Stimulated activated CD4-positive, alpha-beta T cell treated with anti-CD3 and anti-CD28 coated beads, Interleukin-12 subunit alpha, Interleukin-12 subunit beta, amount 100 ng/mL, for 24 hours (primary cell): Measurements from ENCODE around the gene SCLY.

ENCODE experiments used
- DNase-seq, 2 experiments: peaks; one replicate each; pipeline ENCODE4 v3.0.0-alpha.2; 2020; ENCODE audit warnings: low read depth in 2 of 2

The SCLY gene

GRCh38 chr2:238139196-238140039 lies 78.6 kb downstream of the SCLY start:
- peak in 1 of 2 experiments; percentile 24 for DNase-seq

DNA sequence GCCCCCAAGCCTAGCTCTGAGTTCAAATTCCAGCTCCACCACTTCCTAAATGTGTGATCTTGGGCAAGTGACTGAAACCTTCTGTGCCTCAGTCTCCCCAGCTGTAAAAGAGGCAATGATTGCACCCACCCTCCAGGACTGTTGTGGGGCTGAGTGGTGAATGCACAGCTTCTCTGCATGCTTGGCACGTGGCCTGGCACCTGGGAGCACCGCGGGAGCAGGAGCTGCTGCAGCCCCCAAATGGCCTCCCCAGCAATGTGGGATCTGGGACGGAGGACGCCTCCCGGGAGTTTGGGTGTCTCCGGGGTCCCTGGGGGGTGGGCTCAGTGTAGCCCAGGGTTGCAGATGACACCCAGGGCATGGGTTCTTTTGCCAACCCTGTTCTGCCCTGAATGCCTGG lies 79.2 kb downstream of the SCLY start:
- DNase-seq, result no peak

DNA sequence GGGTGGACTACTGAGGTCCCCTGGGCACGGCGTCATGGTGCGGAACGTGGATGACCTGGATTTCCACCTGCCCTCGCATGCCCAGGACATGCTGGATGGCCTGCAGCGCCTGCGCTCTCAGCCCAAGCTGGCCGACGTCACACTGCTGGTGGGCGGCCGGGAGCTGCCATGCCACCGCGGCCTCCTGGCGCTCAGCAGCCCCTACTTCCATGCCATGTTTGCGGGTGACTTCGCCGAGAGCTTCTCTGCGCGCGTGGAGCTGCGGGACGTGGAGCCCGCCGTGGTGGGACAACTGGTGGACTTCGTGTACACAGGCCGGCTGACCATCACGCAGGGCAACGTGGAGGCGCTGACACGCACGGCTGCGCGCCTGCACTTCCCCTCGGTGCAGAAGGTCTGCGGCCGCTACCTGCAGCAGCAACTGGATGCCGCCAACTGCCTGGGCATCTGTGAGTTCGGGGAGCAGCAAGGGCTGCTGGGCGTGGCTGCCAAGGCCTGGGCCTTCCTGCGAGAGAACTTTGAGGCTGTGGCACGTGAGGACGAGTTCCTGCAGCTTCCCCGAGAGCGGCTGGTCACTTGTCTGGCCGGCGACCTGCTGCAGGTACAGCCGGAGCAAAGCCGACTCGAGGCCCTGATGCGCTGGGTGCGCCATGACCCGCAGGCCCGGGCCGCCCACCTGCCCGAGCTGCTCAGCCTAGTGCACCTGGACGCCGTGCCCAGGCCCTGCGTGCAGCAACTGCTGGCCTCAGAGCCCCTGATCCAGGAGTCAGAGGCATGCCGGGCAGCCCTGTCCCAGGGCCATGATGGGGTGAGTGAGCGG lies 80.1 kb downstream of the SCLY start:
- DNase-seq, result no peak

DNA sequence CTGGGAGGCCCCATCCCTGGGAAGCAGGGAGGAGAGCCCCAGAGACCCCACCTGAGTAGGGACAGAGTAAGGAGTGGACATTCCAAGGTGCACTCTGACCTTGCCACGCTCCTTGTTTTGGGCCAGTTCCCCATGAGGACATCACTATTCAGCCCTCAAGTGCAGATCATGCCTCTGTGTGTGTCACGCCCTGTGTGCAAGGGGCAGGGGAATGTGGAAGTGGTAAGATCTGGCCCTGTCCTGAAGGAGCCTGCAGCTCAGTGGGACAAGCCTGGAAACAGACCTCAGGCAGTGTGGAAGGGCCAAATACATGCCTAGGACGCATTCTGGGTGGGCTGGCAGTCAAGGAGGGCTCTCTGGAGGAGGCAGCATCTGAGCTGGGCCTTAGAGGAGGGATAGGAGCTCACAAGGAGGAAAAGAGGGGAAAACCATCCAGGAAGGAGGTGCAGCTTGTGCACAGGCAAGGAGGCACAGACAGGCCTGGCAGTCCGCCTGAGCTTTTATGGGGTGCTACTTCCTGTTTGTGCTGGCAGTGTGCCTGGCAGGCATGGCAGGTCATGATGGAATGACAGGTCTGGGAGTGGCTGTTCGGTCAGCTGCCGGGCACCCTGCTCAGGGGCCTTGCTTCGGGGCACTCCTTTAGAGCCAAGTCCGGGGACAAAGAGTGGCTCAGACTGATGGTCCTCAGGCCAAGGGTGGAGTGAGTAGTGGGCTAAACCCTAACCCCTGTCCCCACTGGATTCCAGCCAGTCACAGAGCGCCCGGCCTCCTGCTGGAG lies 80.9 kb downstream of the SCLY start:
- no peak for DNase-seq

DNA sequence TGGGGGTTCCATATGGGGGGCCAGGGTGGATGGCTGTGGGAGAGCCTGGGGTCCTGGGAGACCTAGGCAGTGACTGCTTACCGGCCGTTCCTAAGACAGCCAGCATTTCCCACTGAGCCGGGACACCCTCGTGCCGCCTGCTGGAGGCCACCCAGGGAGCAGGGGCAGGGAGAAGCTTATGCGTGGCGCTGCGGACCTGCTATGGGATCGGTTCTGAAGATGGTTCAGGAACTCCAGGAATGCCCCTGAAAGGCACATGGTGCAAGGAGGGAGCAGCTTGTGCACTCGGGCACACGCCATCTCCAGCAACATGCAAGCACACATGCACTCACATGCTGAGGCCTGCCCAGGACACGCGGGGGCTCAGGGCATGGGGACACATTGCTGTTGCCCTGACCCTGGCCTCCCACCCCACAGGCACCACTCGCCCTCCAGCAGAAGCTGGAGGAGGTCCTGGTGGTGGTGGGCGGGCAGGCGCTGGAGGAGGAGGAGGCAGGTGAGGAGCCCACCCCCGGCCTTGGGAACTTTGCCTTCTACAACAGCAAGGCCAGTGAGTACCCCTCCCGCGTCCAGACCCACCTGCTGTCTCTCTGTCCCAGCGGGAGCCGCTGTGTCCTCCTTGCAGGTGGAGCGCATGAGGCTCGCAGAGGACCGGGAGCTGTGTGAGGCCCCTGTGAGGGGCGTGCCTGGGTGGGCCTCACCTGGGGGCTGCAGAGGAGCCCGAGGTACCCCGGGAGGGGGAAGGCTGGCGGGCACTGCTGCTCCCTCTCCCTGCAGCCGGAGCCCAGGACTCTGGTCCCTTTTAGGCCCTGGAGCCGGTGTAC lies 81.8 kb downstream of the SCLY start:
- DNase-seq, result no peak

GRCh38 chr2:238143239-238143951 lies 82.6 kb downstream of the SCLY start:
- no peak for DNase-seq

DNA sequence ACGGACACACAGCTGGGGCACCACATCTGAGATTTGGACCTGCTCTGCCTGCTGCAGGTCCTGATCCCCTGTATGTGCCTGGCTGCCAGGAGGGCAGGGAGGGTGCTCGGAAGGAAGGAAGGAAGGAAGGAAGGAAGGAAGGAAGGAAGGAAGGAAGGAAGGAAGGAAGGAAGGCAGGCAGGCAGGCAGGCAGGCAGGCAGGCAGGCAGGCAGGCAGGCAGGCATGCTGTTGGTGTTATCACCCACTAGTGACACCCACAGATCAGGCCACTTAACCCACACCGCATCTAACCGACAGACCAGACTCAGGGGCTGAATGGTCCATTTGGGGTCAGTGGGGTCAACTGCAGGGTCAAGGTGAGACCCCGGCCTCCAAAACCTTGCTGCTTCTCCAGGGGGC lies 83.5 kb downstream of the SCLY start:
- DNase-seq, result no peak

DNA sequence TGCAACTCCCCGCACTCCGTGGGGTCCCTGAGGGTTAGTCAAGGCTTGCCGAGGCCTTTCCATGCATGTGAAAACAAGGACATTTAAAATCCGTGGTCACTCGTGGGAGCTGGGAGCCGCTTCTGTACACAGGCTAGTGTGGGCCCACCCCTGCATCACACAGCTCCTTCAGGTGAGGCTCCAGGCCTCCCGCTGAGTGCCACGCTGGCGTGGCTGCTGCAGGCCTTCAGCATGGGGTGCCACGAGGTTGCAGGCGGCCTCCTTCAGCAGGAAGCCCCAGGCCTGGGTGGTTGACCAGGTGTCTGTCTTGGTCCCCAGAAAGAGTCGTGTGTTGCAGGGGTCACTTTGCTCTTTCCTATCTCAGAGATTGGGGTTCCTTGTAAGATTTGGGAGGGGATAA lies 84.2 kb downstream of the SCLY start:
- no peak for DNase-seq

- no peak for DNase-seq
Observed at GRCh38 chr2:238145851-238146250, 85.0 kb downstream of the SCLY start.

DNA sequence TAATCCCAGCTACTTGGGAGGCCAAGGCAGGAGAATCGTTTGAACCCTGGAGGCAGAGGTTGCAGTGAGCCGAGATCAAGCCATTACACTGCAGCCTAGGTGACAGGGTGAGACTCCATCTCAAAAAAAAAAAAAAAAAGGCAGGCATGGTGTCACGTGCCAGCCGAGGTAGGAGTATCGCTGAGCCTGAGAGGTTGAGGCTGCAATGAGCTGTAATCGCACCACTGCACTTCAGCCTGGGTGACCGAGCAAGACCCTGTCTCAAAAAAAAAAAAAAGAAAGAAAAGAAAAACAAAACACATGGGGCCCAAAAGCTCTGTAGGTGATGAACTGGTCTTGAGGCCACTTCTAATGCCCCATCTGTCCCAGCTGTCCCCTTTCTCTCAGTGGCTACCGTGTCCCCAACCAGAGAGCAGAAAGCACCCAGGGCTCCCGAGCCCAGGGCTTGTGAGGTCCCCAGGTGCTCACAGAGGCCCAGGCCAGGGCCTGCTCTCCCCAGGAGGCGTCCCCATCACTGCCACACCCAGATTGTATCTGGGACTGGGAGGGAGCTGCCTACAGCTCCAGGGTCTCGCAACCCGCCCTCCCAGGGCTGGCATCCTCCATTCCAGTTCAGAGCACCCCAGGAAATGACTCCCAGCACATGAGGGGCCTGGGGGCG lies 86.2 kb downstream of the SCLY start:
- DNase-seq, result no peak

- DNase-seq, result no peak
Observed at GRCh38 chr2:238148981-238149380, 88.2 kb downstream of the SCLY start.
